ENCODE data around the gene HIBADH. TPM values are rescaled to one million over a fixed set of nuclear protein-coding genes. Genes with fewer than 3 reads are reported as not detected.

The HIBADH gene
- total and polyA plus RNA-seq, 2 donors (not counting 3 experiments of a cell fraction or from before 2014, with no cell fraction given), result 22.6 to 30.5 TPM

DNA sequence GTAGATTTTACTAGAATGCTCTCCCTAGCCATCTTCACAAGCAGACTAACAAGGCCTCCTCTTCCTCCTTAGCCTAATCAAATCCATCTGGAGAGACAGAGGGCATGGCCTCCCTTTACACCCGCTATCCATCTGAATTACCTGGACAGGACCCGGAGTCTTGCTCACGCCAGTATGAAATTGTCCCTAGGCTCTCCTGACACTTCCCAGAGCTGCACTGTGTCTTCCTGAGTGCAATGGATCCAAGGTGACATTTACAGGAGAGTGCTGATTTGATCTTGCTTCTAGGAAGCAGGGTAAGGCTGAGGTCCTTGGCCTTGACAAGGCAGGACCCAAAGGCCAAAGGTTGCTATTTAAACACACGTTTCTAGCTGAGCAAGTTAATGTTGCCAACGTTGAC, 147.8 kb downstream of the HIBADH start:
- CTCF ChIA-PET, result interaction anchor here (0.9 kb wide), 1 partner anchor 60 kb away, joined by 3 read pairs; no protein-coding TSS in a partner anchor
- POLR2A ChIA-PET, result no interaction called here
- FAIRE-seq, result no peak
- BruUV-seq (replicated peaks), result no TSS peak
- intact Hi-C loops (cut with micrococcal nuclease) (no loop called here), dilution Hi-C loops (cut with MboI; ENCODE audit: extremely low pct_ligation_motif_present, low sequenced_read_pairs) (no loop called here)
- no peak overlapping the region for H3K27ac ChIP-seq (ENCODE audit: insufficient read depth, low read depth, low read length)
- TF ChIP-seq POLR2A (IDR thresholded peaks at IDR 0.05; ENCODE audit: low read depth, low read length), result no peak
- TF ChIP-seq MYC (IDR thresholded peaks at IDR 0.05; ENCODE audit: low read depth, low read length), result no peak
- TF ChIP-seq FOS (IDR thresholded peaks at IDR 0.05; ENCODE audit: borderline replicate concordance, insufficient read depth, low read length), result no peak
- TF ChIP-seq POLR2AphosphoS5 (IDR thresholded peaks at IDR 0.05; ENCODE audit: insufficient read depth, low read depth, low read length), result no peak
- TF ChIP-seq JUN (IDR thresholded peaks at IDR 0.05; ENCODE audit: borderline replicate concordance, insufficient read depth, insufficient read length, low read depth), result no peak
- no peak for TF ChIP-seq GATA2 (IDR thresholded peaks at IDR 0.05; ENCODE audit: insufficient read depth, insufficient read length, low read depth, low read length)
- TF ChIP-seq, protein P1, sequence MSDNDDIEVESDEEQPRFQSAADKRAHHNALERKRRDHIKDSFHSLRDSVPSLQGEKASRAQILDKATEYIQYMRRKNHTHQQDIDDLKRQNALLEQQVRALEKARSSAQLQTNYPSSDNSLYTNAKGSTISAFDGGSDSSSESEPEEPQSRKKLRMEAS (IDR thresholded peaks at IDR 0.05; ENCODE audit: insufficient read depth, insufficient read length), result no peak
- TF ChIP-seq, protein P2, sequence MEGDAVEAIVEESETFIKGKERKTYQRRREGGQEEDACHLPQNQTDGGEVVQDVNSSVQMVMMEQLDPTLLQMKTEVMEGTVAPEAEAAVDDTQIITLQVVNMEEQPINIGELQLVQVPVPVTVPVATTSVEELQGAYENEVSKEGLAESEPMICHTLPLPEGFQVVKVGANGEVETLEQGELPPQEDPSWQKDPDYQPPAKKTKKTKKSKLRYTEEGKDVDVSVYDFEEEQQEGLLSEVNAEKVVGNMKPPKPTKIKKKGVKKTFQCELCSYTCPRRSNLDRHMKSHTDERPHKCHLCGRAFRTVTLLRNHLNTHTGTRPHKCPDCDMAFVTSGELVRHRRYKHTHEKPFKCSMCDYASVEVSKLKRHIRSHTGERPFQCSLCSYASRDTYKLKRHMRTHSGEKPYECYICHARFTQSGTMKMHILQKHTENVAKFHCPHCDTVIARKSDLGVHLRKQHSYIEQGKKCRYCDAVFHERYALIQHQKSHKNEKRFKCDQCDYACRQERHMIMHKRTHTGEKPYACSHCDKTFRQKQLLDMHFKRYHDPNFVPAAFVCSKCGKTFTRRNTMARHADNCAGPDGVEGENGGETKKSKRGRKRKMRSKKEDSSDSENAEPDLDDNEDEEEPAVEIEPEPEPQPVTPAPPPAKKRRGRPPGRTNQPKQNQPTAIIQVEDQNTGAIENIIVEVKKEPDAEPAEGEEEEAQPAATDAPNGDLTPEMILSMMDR (IDR thresholded peaks at IDR 0.05; ENCODE audit: extremely low read depth in 1 of 2, insufficient read depth in 1 of 2, low read depth in 1 of 2, low read length in 2 of 2), result no peak
- no peak for TF ChIP-seq EZH2 (IDR thresholded peaks at IDR 0.05; ENCODE audit: borderline replicate concordance, low read depth, low read length, severe bottlenecking)
- no peaks in the 10 kb centered on the region for H3K79me2 ChIP-seq (ENCODE audit: control insufficient read depth, insufficient read depth, low read length)
- no peaks in the 10 kb centered on the region for H3K27me3 ChIP-seq (ENCODE audit: control insufficient read depth in 2 of 2, insufficient read depth in 2 of 2, low read length in 2 of 2)
- H4K20me1 ChIP-seq (replicated peaks; ENCODE audit: control insufficient read depth, extremely low read depth, insufficient read depth, low read length), result no peaks in the 10 kb centered on the region
- no peaks in the 10 kb centered on the region for H3K9me1 ChIP-seq (replicated peaks; ENCODE audit: control insufficient read depth, extremely low read depth, insufficient read depth, low read length)
- no peak overlapping the region for H2AFZ ChIP-seq (ENCODE audit: low read depth, low read length)
- H3K4me1 ChIP-seq (ENCODE audit: control insufficient read depth, extremely low read depth, insufficient read depth, low read length), result no peaks in the 10 kb centered on the region
- no peak overlapping the region for H3K4me2 ChIP-seq (ENCODE audit: insufficient read depth, low read length)
- no peaks in the 10 kb centered on the region for H3K9me3 ChIP-seq (replicated peaks; ENCODE audit: control insufficient read depth, insufficient read depth, low read length)
- no peak overlapping the region for H3K9ac ChIP-seq (replicated peaks; ENCODE audit: extremely low read depth, insufficient read depth, low read length)
- DNase-seq (ENCODE audit: low read depth, low spot score), result no peak
- H3K4me3 ChIP-seq (replicated peaks in 1 of 3; ENCODE audit: insufficient read depth in 1 of 3, low read depth in 1 of 3, low read length in 3 of 3), result no peak overlapping the region
- no peaks in the 10 kb centered on the region for H3K36me3 ChIP-seq (ENCODE audit: control insufficient read depth in 2 of 2, extremely low read depth in 1 of 2, insufficient read depth in 2 of 2, low read length in 2 of 2)

All from endothelial cell of umbilical vein (primary cell).